ENCODE measurements around the gene CRNN.

DNA sequence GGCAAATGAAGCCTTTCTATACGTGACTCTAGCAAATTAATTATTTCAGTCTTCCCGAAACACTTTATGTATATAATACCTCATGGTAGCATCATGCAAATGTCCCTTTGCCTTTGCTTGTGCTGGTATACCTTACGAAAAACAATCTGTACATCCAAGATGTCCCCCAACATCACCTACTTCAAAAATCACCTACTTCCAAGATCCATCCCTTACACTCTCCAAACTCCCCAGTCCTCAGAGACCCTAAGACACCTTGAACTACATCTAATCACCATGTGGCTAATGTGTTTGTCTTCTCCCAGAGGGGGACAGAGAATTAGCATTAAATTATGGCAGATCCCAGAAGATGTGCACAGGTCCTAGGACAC is 46.5 kb upstream of the CRNN start:
- TF ChIP-seq, protein P1, sequence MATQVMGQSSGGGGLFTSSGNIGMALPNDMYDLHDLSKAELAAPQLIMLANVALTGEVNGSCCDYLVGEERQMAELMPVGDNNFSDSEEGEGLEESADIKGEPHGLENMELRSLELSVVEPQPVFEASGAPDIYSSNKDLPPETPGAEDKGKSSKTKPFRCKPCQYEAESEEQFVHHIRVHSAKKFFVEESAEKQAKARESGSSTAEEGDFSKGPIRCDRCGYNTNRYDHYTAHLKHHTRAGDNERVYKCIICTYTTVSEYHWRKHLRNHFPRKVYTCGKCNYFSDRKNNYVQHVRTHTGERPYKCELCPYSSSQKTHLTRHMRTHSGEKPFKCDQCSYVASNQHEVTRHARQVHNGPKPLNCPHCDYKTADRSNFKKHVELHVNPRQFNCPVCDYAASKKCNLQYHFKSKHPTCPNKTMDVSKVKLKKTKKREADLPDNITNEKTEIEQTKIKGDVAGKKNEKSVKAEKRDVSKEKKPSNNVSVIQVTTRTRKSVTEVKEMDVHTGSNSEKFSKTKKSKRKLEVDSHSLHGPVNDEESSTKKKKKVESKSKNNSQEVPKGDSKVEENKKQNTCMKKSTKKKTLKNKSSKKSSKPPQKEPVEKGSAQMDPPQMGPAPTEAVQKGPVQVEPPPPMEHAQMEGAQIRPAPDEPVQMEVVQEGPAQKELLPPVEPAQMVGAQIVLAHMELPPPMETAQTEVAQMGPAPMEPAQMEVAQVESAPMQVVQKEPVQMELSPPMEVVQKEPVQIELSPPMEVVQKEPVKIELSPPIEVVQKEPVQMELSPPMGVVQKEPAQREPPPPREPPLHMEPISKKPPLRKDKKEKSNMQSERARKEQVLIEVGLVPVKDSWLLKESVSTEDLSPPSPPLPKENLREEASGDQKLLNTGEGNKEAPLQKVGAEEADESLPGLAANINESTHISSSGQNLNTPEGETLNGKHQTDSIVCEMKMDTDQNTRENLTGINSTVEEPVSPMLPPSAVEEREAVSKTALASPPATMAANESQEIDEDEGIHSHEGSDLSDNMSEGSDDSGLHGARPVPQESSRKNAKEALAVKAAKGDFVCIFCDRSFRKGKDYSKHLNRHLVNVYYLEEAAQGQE (IDR thresholded peaks at IDR 0.05; ENCODE audit: low read depth) = no peak
- TF ChIP-seq NFIC (IDR thresholded peaks at IDR 0.05) = no peak
- no peak for TF ChIP-seq RAD21 (IDR thresholded peaks at IDR 0.05; ENCODE audit: low read depth)
- TF ChIP-seq EP300 (IDR thresholded peaks at IDR 0.05; ENCODE audit: borderline replicate concordance) = no peak
- TF ChIP-seq, protein P2, sequence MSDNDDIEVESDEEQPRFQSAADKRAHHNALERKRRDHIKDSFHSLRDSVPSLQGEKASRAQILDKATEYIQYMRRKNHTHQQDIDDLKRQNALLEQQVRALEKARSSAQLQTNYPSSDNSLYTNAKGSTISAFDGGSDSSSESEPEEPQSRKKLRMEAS (IDR thresholded peaks at IDR 0.05) = no peak
- TF ChIP-seq, protein P3, sequence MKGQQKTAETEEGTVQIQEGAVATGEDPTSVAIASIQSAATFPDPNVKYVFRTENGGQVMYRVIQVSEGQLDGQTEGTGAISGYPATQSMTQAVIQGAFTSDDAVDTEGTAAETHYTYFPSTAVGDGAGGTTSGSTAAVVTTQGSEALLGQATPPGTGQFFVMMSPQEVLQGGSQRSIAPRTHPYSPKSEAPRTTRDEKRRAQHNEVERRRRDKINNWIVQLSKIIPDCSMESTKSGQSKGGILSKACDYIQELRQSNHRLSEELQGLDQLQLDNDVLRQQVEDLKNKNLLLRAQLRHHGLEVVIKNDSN (IDR thresholded peaks at IDR 0.05) = no peak
- no peak for TF ChIP-seq CREB1 (IDR thresholded peaks at IDR 0.05; ENCODE audit: low read depth)
- TF ChIP-seq CEBPB (IDR thresholded peaks at IDR 0.05) = no peak

Measured in Ishikawa (cell line).